ENCODE data around the gene GSDME. TPM values are rescaled to one million over a fixed set of nuclear protein-coding genes. Genes with fewer than 3 reads are reported as not detected.

GSDME gene
- total and polyA plus RNA-seq, 2 experiments from 2014 or later = 7.1 to 10.0 TPM

DNA sequence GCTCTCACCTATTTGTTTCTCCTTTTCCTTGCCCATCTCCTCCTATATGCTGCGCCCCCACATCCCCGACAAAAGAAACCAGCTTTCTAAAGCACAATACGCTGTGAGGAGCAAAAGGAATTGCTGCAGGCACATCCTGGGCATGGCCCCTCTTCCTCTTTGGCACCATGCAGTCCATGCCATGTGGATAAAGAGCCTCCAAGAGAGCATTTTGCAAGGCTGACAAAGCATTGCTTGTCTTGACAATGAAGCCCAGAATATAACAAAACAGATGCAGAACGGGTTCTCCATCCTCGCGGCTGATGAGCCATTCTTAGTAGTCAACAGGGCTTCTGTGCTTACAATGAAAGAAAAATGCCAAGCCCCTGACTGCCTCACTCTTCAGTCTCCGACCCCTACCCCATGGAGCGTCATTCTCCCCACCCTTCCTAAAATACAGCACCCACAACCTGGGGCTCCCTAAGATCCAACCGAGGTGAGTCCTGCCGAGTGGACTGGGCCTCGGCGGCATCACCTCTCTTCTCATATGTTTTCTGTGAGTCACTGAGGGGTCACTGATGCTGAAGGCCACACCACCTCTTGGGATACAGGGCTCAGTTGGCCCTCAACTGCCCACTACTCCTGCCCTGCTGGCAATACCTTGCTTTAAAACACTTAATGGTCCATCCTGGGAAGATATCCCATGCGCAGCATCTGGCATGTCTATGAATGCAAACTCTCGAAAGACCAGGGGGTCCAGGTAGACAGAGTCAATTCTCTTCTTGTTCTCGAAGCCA lies 47.5 kb downstream of the GSDME start:
- DNase-seq (ENCODE audit: low read depth in 1 of 2, low spot score in 1 of 2) = no peak
- no peak overlapping the region for H3K27ac ChIP-seq
- H3K4me1 ChIP-seq (ENCODE audit: low read depth) = peaks cover 3% of the 10 kb centered on the region
- no peaks in the 10 kb centered on the region for H3K36me3 ChIP-seq
- no peaks in the 10 kb centered on the region for H3K27me3 ChIP-seq
- H3K9me3 ChIP-seq (ENCODE audit: low read depth) = no peaks in the 10 kb centered on the region
- H3K4me3 ChIP-seq = no peak overlapping the region
- TF ChIP-seq, protein P1, sequence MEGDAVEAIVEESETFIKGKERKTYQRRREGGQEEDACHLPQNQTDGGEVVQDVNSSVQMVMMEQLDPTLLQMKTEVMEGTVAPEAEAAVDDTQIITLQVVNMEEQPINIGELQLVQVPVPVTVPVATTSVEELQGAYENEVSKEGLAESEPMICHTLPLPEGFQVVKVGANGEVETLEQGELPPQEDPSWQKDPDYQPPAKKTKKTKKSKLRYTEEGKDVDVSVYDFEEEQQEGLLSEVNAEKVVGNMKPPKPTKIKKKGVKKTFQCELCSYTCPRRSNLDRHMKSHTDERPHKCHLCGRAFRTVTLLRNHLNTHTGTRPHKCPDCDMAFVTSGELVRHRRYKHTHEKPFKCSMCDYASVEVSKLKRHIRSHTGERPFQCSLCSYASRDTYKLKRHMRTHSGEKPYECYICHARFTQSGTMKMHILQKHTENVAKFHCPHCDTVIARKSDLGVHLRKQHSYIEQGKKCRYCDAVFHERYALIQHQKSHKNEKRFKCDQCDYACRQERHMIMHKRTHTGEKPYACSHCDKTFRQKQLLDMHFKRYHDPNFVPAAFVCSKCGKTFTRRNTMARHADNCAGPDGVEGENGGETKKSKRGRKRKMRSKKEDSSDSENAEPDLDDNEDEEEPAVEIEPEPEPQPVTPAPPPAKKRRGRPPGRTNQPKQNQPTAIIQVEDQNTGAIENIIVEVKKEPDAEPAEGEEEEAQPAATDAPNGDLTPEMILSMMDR (IDR thresholded peaks at IDR 0.05; ENCODE audit: low read depth, low read length) = no peak

DNA sequence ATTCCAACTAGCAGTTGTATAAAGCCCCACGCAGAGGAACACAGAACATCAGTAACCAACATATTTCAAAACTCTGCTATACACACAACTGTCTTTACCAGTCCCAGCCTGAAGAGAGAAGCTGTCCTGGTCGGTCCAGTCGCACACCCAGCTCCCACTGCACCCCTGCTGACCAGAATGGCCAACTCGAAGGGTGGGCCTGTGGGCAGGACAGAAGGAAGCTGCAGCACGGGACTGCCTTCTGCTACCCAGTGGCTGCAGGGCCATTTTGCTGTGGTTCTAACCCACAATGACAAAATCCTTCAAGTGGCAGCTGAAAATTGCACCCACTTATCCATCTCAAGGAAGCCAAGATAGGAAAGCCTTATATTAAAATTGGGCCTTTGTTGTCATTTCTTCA lies 48.2 kb downstream of the GSDME start:
- Histone ChIP-seq H3K27ac (no peak overlapping the region), H3K36me3 (no peaks in the 10 kb centered on the region), H3K4me1 (ENCODE audit: low read depth) (peaks cover 3% of the 10 kb centered on the region), H3K27me3 (no peaks in the 10 kb centered on the region), H3K4me3 (no peak overlapping the region), H3K9me3 (ENCODE audit: low read depth) (no peaks in the 10 kb centered on the region)
- no peak for DNase-seq (ENCODE audit: low read depth in 1 of 2, low spot score in 1 of 2)
- TF ChIP-seq, protein P1 (IDR thresholded peaks at IDR 0.05; ENCODE audit: low read depth, low read length) = no peak

DNA sequence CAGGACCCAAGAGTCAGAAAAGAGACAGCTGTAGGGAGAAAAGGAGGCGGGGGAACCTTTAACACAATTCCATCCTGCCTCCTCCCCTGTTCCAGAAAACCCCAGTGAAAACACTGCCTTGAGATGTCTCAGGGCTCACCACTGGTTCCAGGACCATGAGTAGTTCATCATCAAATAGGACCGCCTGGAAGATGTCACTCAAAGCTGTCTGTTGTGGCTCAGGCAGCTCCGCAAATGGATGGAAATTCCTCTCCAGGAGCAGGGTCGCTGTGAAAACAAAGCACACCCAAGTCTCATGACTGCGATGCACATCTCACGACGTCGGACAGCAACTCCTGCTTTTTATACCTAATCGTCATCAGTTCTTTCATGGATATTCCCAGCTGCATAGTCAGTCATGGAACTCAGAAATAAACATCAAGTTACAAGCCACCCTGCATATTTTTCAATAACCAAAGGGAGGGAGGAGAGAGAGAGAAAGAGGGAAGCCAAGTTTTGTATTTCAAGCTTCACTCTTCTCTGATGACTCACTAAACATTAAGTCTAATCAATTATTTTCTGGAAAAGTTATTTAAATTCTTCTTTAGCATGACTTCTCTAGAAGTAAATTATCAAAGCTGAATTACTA lies 49.2 kb downstream of the GSDME start:
- no peaks in the 10 kb centered on the region for H3K27me3 ChIP-seq
- no peak overlapping the region for H3K4me3 ChIP-seq
- H3K9me3 ChIP-seq (ENCODE audit: low read depth) = no peaks in the 10 kb centered on the region
- H3K4me1 ChIP-seq (ENCODE audit: low read depth) = peaks cover 3% of the 10 kb centered on the region
- no peak overlapping the region for H3K27ac ChIP-seq
- no peaks in the 10 kb centered on the region for H3K36me3 ChIP-seq
- TF ChIP-seq, protein P1 (IDR thresholded peaks at IDR 0.05; ENCODE audit: low read depth, low read length) = no peak
- DNase-seq (ENCODE audit: low read depth in 1 of 2, low spot score in 1 of 2) = peak in 1 of 2 donors; percentile 16

DNA sequence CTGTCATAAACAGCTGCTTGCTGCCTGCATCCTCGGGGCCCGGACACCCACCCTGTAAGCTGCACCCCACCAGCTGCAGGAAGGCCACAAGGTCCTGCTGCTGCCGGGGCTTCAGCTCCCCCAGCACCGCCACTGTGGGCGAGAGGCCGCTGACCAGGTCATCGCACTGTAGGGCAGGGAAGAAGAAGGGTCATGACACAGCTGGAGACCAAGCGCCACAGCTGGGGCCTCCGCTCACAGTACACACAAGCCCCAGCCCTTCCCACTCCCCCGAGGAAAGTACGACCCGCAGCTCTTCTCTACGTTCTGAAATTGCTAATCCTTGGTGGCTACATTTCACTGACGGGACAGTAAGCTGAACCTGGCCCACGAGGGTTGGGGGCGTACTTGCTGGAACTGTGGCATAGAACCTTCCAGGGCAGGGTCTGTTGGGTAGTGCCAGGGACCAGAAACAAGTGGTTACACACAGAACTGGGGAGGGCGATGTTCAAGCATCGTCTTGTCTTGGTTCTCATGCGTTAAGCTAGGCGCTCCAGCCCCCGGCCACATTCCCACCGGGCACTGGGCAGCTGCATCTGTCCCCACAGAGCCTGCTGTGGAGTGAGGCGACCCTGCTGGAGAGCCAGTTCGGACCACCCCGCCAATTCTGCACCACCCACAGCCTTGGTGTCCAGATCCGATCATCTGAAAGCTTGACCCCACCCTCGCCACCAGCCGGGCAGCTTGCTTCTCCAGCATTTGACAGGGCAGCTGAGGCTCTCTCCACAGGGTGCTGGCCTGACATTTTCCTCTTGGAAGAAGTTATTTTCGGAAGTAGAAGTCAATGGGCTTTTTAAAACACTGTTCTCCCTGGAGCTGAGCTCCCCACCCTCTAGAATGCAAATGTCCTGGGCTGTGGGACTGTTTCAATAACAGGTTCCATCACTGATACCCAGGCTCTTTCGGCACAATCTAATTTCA lies 50.8 kb downstream of the GSDME start:
- Histone ChIP-seq H3K4me1 (ENCODE audit: low read depth) (peaks cover 6% of the 10 kb centered on the region), H3K36me3 (no peaks in the 10 kb centered on the region), H3K27me3 (no peaks in the 10 kb centered on the region), H3K4me3 (no peak overlapping the region), H3K27ac (no peak overlapping the region), H3K9me3 (ENCODE audit: low read depth) (no peaks in the 10 kb centered on the region)
- DNase-seq (ENCODE audit: low read depth in 1 of 2, low spot score in 1 of 2) = peak in 1 of 2 donors; percentile 38
- TF ChIP-seq, protein P1 (IDR thresholded peaks at IDR 0.05; ENCODE audit: low read depth, low read length) = no peak

DNA sequence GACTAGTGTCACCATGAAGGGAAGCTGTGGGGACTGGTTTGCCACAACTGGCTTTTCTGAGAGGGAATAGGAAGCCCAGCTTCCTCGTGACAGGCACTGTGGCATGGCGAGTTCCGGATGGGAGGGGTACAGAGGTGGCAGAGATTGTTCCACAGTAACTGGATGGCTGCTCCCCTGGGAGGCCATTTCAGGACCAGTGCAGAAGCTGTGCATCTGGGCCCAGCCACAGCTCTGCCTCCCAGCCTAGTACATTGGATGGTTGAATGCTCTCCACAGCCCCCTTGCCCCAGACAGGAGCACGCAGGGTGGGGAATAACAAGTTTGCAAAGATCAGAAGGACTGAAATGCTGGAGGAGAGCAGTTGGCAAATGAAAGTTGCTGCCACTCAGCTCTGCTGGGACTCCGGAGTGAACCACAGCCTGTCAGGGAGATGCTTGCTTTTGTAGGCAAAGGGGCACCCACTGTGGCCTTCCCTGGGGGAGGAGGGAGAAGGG lies 51.8 kb downstream of the GSDME start:
- Histone ChIP-seq H3K36me3 (no peaks in the 10 kb centered on the region), H3K9me3 (ENCODE audit: low read depth) (no peaks in the 10 kb centered on the region), H3K4me1 (ENCODE audit: low read depth) (peaks cover 16% of the 10 kb centered on the region), H3K27me3 (no peaks in the 10 kb centered on the region), H3K4me3 (no peak overlapping the region), H3K27ac (peak overlapping the region; percentile 38)
- DNase-seq (ENCODE audit: low read depth in 1 of 2, low spot score in 1 of 2) = no peak
- TF ChIP-seq, protein P1 (IDR thresholded peaks at IDR 0.05; ENCODE audit: low read depth, low read length) = no peak

All from cardiac muscle cell (in vitro differentiated cells and primary cell).